GDM1 (cell line): ENCODE data around the gene GUCA1A.
A peak's percentile ranks its signal among the peaks of the same experiment; 100 is the strongest.

Source experiments
- DNase-seq: peaks from one replicate; lab custom pipeline; 2025; lab: John Stamatoyannopoulos, UW

The GUCA1A gene

GRCh38 chr6:42173101-42173500 lies at the start of gene GUCA1A:
Gene GUCA1A (plus strand): TSS chr6:42173364. CDS start chr6:42173614, 250 bp downstream.
- DNase-seq, result no peak

DNA sequence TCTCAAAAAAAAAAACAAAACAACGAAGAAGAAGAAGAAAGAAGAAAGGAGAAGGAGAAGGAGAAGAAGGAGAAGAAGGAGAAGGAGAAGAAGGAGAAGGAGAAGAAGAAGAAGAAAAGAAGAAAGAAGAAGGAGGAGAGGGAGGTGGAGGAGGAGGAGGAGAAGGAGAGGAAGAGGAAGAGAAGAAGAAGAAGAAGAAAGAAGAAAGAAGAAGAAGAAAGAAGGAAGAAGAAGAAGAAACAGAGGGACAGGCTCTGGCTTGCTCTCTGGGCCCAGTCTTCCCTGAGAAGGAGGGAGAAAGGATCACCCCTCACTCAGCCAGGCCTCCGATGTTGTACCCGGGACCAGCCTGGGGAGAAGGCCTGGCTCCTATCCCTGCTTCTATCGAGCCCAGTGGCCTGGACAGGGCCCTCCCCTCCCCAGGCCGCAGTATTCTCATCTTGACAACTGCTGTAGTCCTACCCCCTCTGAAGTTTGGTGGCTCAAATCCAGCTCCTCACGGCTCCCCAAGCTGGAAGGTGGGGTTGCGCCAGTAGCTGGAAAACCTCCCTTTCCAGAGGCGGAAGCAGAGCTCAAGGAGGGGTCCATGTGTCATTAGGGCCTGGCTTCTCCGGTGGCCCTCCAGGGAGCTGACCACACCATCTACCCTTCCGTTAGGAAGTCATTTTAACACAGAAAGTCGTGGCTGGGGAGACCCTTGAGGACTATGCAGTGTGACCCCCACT lies 49.6 kb upstream of the GUCA1A start:
- no peak for DNase-seq

- DNase-seq, result no peak
Observed at GRCh38 chr6:42124223-42124836, 48.8 kb upstream of the GUCA1A start.

DNA sequence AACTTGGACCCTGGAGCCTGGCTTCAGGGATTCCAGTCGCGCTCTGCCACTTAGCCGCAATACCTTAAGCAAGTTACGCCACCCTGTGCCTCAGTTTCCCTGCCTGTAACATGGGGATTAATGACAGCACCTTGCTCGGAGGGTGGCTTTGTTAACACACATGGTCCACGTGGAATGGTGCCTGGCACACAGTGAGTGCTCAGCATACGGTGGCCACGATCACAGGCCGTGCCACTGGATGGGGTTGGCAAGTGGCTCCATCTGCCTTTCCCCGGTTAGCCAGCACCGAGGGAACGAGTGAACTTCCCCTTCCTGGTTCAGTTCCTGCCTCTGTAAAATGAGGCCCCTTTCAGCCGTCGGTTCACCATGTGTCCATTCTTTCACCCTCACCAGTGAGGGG lies 47.9 kb upstream of the GUCA1A start:
- no peak for DNase-seq

- no peak for DNase-seq
Observed at GRCh38 chr6:42125663-42126062, 47.5 kb upstream of the GUCA1A start.

GRCh38 chr6:42128460-42129359 lies 44.5 kb upstream of the GUCA1A start:
- no peak for DNase-seq

GRCh38 chr6:42129360-42129676 lies 43.8 kb upstream of the GUCA1A start:
- DNase-seq, result no peak

GRCh38 chr6:42131531-42131930 lies 41.6 kb upstream of the GUCA1A start:
- DNase-seq, result no peak

GRCh38 chr6:42133926-42134325 lies 39.2 kb upstream of the GUCA1A start:
- no peak for DNase-seq

DNA sequence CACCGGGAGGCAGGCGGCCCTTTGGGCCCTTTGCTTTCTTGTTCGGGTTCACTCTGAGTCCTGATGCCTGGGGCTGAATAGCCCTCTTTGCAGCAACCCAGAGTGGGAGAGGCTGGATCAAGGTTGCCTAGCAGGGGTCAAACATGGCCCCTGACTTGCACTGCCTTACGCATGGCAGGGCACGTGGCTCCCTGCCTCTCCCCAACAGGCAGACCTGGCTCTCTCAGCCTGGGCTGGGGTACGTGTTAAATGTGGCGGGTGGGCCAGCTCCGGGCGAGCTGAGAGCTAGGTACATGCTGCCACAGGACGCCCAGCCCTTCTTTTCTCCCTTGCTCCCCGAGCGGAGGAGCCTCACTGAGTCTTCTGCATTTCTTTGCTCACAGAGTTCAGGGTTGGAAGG lies 38.0 kb upstream of the GUCA1A start:
- no peak for DNase-seq

DNA sequence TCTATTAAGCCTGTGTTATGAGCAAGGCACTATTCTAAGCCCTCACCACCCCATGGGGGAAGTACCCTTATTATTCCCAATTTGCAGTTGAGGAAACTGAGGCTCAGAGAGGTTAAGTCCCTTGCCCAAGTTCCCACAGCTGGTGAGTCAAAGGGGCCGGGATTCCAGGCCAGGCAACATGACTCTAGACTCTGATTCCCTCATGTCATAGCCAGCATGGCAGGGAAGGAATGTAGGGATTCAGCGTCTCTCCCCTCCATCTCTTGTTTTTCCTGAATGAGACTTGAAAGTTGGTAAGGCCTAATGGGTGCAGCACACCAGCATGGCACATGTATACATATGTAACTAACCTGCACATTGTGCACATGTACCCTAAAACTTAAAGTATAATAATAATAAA lies 37.4 kb upstream of the GUCA1A start:
- DNase-seq, result no peak

DNA sequence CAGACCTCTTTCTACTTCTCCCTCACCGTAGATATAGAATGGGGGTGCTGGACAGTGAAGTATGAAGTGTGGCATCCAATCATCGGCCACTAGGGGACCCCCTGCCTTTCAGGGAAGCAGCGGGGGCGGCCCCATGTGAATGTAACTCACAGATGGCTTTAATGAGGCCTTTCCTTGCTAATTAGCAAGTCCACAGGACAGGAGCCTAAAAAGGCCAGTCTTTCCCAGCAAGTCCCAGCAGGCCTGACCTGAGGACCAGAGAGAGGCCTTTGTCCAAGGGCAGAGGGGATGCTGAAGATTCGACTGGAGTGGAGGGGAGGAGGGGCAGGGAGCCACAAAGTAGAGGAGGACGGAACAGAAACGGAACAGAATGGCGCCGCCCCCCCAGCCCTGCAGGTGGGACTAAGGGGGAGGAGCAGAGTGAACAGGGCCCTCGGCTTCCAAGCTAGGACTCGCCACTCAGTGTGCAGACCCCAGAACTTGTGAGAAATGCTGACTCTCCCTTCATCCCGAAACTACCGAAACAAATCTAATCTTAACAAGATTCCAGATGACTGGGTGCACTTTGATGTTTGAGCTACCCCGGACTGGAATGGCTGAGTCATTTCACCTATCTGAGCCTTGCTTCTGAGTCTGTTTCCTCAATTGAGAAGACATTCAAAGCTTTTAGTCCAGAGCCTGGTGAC lies 36.5 kb upstream of the GUCA1A start:
- no peak for DNase-seq

GRCh38 chr6:42137194-42137753 lies 35.9 kb upstream of the GUCA1A start:
- DNase-seq, result no peak

DNA sequence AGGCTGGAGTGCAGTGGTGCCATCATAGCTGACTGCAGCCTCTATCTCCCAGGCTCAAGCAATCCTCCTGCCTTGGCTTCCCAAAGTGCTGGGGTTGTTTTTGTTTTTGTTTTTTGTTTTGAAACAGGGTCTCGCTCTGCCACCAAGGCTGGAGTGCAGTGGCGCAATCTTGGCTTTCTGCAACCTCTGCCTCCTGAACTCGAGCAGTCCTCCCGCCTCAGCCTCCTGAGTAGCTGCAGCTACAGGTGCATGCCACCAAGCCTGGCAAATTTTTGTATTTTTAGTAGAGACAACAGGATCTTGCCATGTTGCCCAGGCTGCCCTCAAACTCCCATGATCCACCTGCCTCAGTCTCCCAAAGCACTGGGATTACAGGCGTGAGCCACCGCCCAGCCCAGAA lies 35.0 kb upstream of the GUCA1A start:
- no peak for DNase-seq

GRCh38 chr6:42138630-42139619 lies 34.2 kb upstream of the GUCA1A start:
- DNase-seq, result no peak

DNA sequence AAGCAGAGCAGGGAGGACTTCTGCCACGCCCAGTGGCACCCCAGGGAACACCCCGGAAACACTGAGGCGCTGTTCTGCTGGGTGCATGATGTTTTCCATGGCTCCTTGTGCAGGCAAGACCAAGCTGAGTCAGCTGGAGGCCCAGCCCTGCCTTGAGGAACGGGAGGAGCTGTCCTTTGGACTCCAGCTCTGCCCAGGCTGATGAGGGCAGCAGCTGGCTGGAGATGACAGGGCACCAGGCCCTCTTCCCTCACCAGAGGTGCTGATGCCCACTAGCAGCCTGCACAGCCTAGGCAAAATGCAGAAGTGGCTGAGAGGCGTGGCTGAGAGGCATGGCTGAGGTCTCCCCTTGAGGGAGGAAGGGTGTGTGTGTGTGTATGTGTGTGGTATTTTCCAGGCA lies 33.1 kb upstream of the GUCA1A start:
- peak; percentile 76 for DNase-seq

GRCh38 chr6:42140756-42141602 lies 32.2 kb upstream of the GUCA1A start:
- no peak for DNase-seq

- DNase-seq, result no peak
Observed at GRCh38 chr6:42141603-42142117, 31.5 kb upstream of the GUCA1A start.

GRCh38 chr6:42142118-42142835 lies 30.9 kb upstream of the GUCA1A start, which contains the start of gene C6orf132:
Gene C6orf132 (minus strand): TSS chr6:42142620. CDS start chr6:42142444, 176 bp downstream.
- no peak for DNase-seq
